HG02610 (cell line): ENCODE results near the gene OBSCN.

Experiments used
- ATAC-seq: cut with Tn5 transposase; IDR thresholded peaks from one replicate; pipeline ENCODE4 v1.9.1; 2021; ENCODE audit warnings: mild to moderate bottlenecking, moderate library complexity; ENCODE audit not compliant: unreplicated experiment

Gene OBSCN

GRCh38 chr1:228337711-228338520, 130.1 kb downstream of the OBSCN start:
- no peak for ATAC-seq

GRCh38 chr1:228338521-228339051, 130.7 kb downstream of the OBSCN start:
- no peak for ATAC-seq

- ATAC-seq: no peak
Observed at GRCh38 chr1:228339059-228339704, 131.3 kb downstream of the OBSCN start.

- no peak for ATAC-seq
Observed at GRCh38 chr1:228339766-228340685, 132.2 kb downstream of the OBSCN start.

GRCh38 chr1:228340686-228341449, 133.0 kb downstream of the OBSCN start:
- ATAC-seq: no peak

GRCh38 chr1:228341450-228341813, 133.6 kb downstream of the OBSCN start:
- ATAC-seq: no peak

- no peak for ATAC-seq
Observed at GRCh38 chr1:228341814-228342626, 134.2 kb downstream of the OBSCN start.

GRCh38 chr1:228342627-228343190, 134.9 kb downstream of the OBSCN start:
- no peak for ATAC-seq

- no peak for ATAC-seq
Observed at GRCh38 chr1:228343191-228343661, 135.4 kb downstream of the OBSCN start.

- no peak for ATAC-seq
Observed at GRCh38 chr1:228344631-228345072, 136.8 kb downstream of the OBSCN start.

- ATAC-seq: no peak
Observed at GRCh38 chr1:228345201-228345930, 137.5 kb downstream of the OBSCN start.

- ATAC-seq: no peak
Observed at GRCh38 chr1:228346731-228347130, 138.9 kb downstream of the OBSCN start.

- ATAC-seq: no peak
Observed at GRCh38 chr1:228347181-228347580, 139.3 kb downstream of the OBSCN start.

GRCh38 chr1:228348708-228349467, 141.0 kb downstream of the OBSCN start:
- ATAC-seq: no peak

GRCh38 chr1:228349701-228350171, 141.9 kb downstream of the OBSCN start:
- ATAC-seq: no peak

- no peak for ATAC-seq
Observed at GRCh38 chr1:228350179-228350742, 142.4 kb downstream of the OBSCN start.
